Parathyroid adenoma (tissue), 2 donors: ENCODE measurements around the gene DAB2IP.

Experiments
- H2AFZ ChIP-seq: fragments of 300-600 bp; sonication (generic); one replicate; pipeline ENCODE4 v1.7.0; 2017; ENCODE audit warnings: antibody characterized with exemption, mild to moderate bottlenecking
- H3K27ac ChIP-seq: fragments of 300-600 bp; sonication (generic); one replicate; pipeline ENCODE4 v1.7.0; 2017
- H3K27me3 ChIP-seq: fragments of 300-600 bp; sonication (generic); one replicate; pipeline ENCODE4 v1.7.0; 2017; ENCODE audit warnings: low read length; ENCODE audit not compliant: control insufficient read depth, insufficient read depth
- H3K36me3 ChIP-seq: fragments of 300-600 bp; sonication (generic); one replicate; pipeline ENCODE4 v1.7.0; 2017; ENCODE audit warnings: low read length; ENCODE audit not compliant: control insufficient read depth, insufficient read depth
- H3K4me1 ChIP-seq: fragments of 300-600 bp; sonication (generic); one replicate; pipeline ENCODE4 v1.7.0; 2017; ENCODE audit warnings: control low read depth
- H3K4me2 ChIP-seq: fragments of 300-600 bp; sonication (generic); one replicate; pipeline ENCODE4 v1.7.0; 2017; ENCODE audit warnings: low read length
- H3K4me3 ChIP-seq: fragments of 300-600 bp; sonication (generic); one replicate; pipeline ENCODE4 v1.7.0; 2017; ENCODE audit warnings: low read depth, low read length
- H3K79me2 ChIP-seq: fragments of 300-600 bp; sonication (generic); one replicate; pipeline ENCODE4 v1.7.0; 2017; ENCODE audit warnings: control low read depth
- H3K9ac ChIP-seq: fragments of 300-600 bp; sonication (generic); one replicate; pipeline ENCODE4 v1.7.0; 2017; ENCODE audit warnings: mild to moderate bottlenecking
- H3K9me3 ChIP-seq: fragments of 300-600 bp; sonication (generic); one replicate; pipeline ENCODE4 v1.7.0; 2017; ENCODE audit warnings: low read length; ENCODE audit not compliant: control insufficient read depth
- TF ChIP-seq, protein P1 (sequence below): fragments of 300-600 bp; sonication (generic); IDR thresholded peaks from one replicate; pipeline ENCODE4 v1.7.0; 2017; ENCODE audit warnings: antibody characterized with exemption, mild to moderate bottlenecking
- donor health status: primary hyperparathyroidism.

The DAB2IP gene

DNA sequence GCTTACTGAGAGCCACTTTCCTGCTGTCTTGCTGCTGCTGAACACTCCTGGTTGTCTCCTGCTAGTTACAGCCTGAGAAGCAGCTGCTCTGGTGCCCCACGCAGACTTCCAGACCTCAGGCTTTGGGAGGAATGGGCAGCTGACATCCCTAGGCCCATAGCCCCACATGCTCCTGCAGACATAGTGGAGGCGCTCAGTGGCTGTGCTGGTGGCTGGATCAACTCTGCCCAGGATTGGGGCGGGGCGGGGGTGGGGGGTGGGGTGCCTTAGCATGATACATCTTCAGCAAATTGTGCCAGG is 93.9 kb downstream of the DAB2IP start:
- TF ChIP-seq, protein P1, sequence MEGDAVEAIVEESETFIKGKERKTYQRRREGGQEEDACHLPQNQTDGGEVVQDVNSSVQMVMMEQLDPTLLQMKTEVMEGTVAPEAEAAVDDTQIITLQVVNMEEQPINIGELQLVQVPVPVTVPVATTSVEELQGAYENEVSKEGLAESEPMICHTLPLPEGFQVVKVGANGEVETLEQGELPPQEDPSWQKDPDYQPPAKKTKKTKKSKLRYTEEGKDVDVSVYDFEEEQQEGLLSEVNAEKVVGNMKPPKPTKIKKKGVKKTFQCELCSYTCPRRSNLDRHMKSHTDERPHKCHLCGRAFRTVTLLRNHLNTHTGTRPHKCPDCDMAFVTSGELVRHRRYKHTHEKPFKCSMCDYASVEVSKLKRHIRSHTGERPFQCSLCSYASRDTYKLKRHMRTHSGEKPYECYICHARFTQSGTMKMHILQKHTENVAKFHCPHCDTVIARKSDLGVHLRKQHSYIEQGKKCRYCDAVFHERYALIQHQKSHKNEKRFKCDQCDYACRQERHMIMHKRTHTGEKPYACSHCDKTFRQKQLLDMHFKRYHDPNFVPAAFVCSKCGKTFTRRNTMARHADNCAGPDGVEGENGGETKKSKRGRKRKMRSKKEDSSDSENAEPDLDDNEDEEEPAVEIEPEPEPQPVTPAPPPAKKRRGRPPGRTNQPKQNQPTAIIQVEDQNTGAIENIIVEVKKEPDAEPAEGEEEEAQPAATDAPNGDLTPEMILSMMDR = no peak

DNA sequence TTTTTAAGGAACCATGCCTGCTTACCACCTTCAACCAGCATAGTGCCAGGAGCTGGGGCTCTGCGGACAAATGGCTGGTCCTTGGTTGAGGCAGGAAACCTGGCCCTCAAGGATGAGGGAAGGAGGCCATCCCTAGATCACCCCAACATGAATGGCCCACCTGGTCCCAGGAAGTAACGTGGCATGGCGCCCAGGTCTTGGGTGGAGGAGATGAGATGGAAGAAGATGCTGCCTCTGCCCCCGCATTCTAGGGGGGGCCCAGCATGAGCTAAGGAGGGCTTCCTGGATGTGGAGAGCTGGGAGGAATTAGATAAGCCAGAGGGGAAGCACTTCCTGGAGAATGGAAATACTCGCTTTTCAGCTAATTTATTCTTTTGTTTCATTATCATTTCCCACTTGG is 95.0 kb downstream of the DAB2IP start:
- no peak overlapping the region for H3K27ac ChIP-seq

More for the DNA sequence above, 93.9 kb downstream of the DAB2IP start:
- peaks cover 5% of the 10 kb centered on the region for H3K4me1 ChIP-seq
- H3K36me3 ChIP-seq = no peaks in the 10 kb centered on the region
- H3K27me3 ChIP-seq = no peaks in the 10 kb centered on the region
- H3K4me3 ChIP-seq = no peak overlapping the region
- H3K79me2 ChIP-seq = peaks cover 3% of the 10 kb centered on the region
- no peak overlapping the region for H3K4me2 ChIP-seq
- H3K9me3 ChIP-seq = no peaks in the 10 kb centered on the region
- H3K9ac ChIP-seq = no peak overlapping the region
- no peak overlapping the region for H2AFZ ChIP-seq
- no peak overlapping the region for H3K27ac ChIP-seq

GRCh38 chr9:121746866-121747265 is 95.4 kb downstream of the DAB2IP start:
- Histone ChIP-seq H3K9ac (no peak overlapping the region), H3K27ac (no peak overlapping the region), H2AFZ (no peak overlapping the region), H3K4me1 (peaks cover 5% of the 10 kb centered on the region), H3K9me3 (no peaks in the 10 kb centered on the region), H3K79me2 (peaks cover 7% of the 10 kb centered on the region), H3K36me3 (no peaks in the 10 kb centered on the region), H3K27me3 (no peaks in the 10 kb centered on the region), H3K4me2 (no peak overlapping the region), H3K4me3 (no peak overlapping the region)
- TF ChIP-seq, protein P1 = no peak

More for the DNA sequence above, 95.0 kb downstream of the DAB2IP start:
- Histone ChIP-seq H3K27me3 (no peaks in the 10 kb centered on the region), H3K79me2 (peaks cover 7% of the 10 kb centered on the region), H3K4me2 (no peak overlapping the region), H3K4me3 (no peak overlapping the region), H3K9ac (no peak overlapping the region), H3K36me3 (no peaks in the 10 kb centered on the region), H3K4me1 (peaks cover 5% of the 10 kb centered on the region), H3K9me3 (no peaks in the 10 kb centered on the region), H2AFZ (no peak overlapping the region)
- TF ChIP-seq, protein P1 = no peak

DNA sequence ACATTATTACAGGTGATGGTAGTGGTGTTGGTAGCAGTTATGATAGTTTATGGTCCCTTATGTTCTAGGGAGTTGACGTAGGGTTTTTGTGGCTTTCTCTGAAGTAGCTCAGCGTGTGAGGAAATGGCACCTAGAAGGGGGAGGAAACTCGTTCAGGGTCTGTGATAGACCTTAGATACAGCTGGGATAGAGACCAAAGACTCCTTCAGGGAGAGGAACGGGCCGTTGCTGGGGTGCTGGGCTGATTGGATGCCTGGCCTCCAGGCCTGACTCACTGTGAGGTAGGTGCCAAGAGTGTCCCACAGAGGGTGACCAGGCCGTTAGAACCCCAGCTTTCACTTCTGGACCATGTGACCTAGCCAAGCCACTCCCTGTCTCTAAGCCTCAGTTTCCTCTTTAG is 96.6 kb downstream of the DAB2IP start:
- H3K27me3 ChIP-seq = no peaks in the 10 kb centered on the region
- H3K9ac ChIP-seq = no peak overlapping the region
- H3K4me3 ChIP-seq = no peak overlapping the region
- H3K4me1 ChIP-seq = peaks cover 3% of the 10 kb centered on the region
- TF ChIP-seq, protein P1 = no peak
- H3K79me2 ChIP-seq = peaks cover 7% of the 10 kb centered on the region
- H3K9me3 ChIP-seq = no peaks in the 10 kb centered on the region
- H3K27ac ChIP-seq = no peak overlapping the region
- H2AFZ ChIP-seq = no peak overlapping the region
- no peak overlapping the region for H3K4me2 ChIP-seq
- no peaks in the 10 kb centered on the region for H3K36me3 ChIP-seq

GRCh38 chr9:121748727-121749423 is 97.4 kb downstream of the DAB2IP start:
- Histone ChIP-seq H3K4me1 (peaks cover 2% of the 10 kb centered on the region), H3K36me3 (no peaks in the 10 kb centered on the region), H2AFZ (no peak overlapping the region), H3K4me2 (no peak overlapping the region), H3K9me3 (no peaks in the 10 kb centered on the region), H3K27ac (no peak overlapping the region), H3K9ac (no peak overlapping the region), H3K4me3 (no peak overlapping the region), H3K27me3 (no peaks in the 10 kb centered on the region), H3K79me2 (peaks cover 7% of the 10 kb centered on the region)
- TF ChIP-seq, protein P1 = no peak
